Thoracic aorta (tissue), 2 donors: ENCODE results near the gene TMEM269. TPM values are rescaled to one million over a fixed set of nuclear protein-coding genes. Genes with fewer than 3 reads are reported as not detected.

Experiments
- ATAC-seq: fragments of 150-250 bp; one replicate; pipeline ENCODE4 v1.8.0; 2017; ENCODE audit warnings: low read depth; ENCODE audit not compliant: insufficient number of reproducible peaks, low FRiP score
- DNase-seq: peaks from one replicate; pipeline ENCODE4 v3.0.0-alpha.2; 2020; ENCODE audit warnings: low spot score
- H3K27ac ChIP-seq, 2 donors: fragments of 200-600 bp; sonication (generic); 1 replicate in 1 of 2; 2 replicates in 1 of 2; pipeline ENCODE4 v1.5.1; 2016; ENCODE audit warnings: mild to moderate bottlenecking in 2 of 2, moderate library complexity in 2 of 2
- H3K27me3 ChIP-seq: fragments of 200-600 bp; sonication (generic); replicated peaks from 2 replicates; pipeline ENCODE4 v1.6.0; 2016; ENCODE audit warnings: mild to moderate bottlenecking; ENCODE audit not compliant: insufficient read depth
- H3K36me3 ChIP-seq: fragments of 200-600 bp; sonication (generic); one replicate; pipeline ENCODE4 v1.5.1; 2016
- H3K4me1 ChIP-seq, 2 donors: fragments of 200-600 bp; sonication (generic); 1 replicate in 1 of 2; 2 replicates in 1 of 2; pipeline versions ENCODE4 v1.5.1 to v1.6.0; 2016; ENCODE audit warnings: low read depth in 2 of 2, mild to moderate bottlenecking in 1 of 2; ENCODE audit not compliant: control insufficient read depth in 1 of 2
- H3K4me3 ChIP-seq: fragments of 200-600 bp; sonication (generic); 2 replicates; pipeline ENCODE4 v1.5.1; 2016; ENCODE audit warnings: mild to moderate bottlenecking
- H3K9me3 ChIP-seq: fragments of 200-600 bp; sonication (generic); 2 replicates; pipeline ENCODE4 v1.5.1; 2016
- CTCF ChIP-seq: fragments of 200-600 bp; sonication (generic); IDR thresholded peaks from one replicate; pipeline ENCODE4 v1.5.1; 2019; ENCODE audit warnings: antibody characterized with exemption
- total RNA-seq, 2 donors: library from RNA; depleted of rRNA; stranded (reverse); fragments of >200 nt; gene quantifications; one replicate each; pipeline versions ENCODE4 v1.1.0 to v1.2.3, GENCODE V29; 2016

TMEM269 gene
- total RNA-seq, 2 donors from 2014 or later = 0.27 to 0.35 TPM

DNA sequence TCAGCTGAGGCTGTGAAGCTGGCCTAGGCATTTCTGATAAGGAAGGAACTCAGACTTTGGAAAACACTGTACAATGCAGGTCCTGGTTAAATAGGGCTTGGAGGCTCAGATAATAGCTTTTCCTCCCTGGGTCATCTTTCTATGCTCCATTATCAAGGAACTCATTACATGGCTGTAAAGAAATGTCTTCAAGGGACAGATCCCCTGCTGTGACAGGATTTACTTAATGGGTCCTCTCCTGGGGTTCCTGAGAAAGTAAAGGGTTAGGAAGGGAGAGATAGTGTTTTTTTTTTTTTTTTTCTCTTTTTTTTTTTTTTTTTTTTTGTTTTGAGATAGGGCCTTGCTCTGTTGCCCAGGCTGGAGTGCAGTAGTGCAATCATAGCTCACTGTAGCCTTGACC is 46.5 kb downstream of the TMEM269 start:
- H3K27ac ChIP-seq = no peak overlapping the region
- DNase-seq (no peak), ATAC-seq (no peak)
- no peak for TF ChIP-seq CTCF
- no peaks in the 10 kb centered on the region for H3K9me3 ChIP-seq
- H3K4me1 ChIP-seq = no peaks in the 10 kb centered on the region
- H3K36me3 ChIP-seq = no peaks in the 10 kb centered on the region
- no peak overlapping the region for H3K4me3 ChIP-seq
- H3K27me3 ChIP-seq = no peaks in the 10 kb centered on the region

DNA sequence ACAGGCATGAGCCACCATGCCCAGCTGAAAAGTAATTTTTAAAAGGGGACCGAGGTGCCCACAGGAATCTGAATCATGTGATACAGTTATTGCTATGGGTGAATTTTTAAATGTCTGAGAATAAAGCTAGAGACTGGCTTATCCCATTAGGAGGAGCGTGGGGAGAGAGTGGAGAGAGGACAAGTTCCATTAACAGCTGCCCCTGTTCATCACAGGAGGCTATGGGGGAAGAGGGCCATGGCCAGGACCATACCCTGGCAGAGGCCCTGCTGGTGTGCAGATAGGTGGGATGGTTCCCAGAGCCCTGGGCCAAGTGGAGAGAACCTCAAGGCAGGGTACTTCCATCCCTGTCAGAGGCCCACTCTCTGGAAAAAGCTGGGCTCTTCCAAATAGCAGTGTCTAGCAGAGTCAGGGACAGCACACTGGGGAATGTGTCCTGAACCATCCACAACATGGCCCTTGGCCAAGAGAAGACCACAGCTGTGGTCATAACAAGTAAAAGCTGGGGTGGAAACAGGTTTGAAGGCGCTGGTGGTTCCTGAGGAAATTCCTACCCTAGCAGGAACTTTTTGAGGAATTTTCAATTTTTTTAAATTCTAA is 48.0 kb downstream of the TMEM269 start:
- no peak for DNase-seq
- Histone ChIP-seq H3K27me3 (no peaks in the 10 kb centered on the region), H3K4me3 (no peak overlapping the region), H3K9me3 (no peaks in the 10 kb centered on the region), H3K36me3 (no peaks in the 10 kb centered on the region), H3K27ac (no peak overlapping the region), H3K4me1 (no peaks in the 10 kb centered on the region)
- ATAC-seq = no peak
- TF ChIP-seq CTCF = no peak

- ATAC-seq (no peak), DNase-seq (no peak)
- Histone ChIP-seq H3K27ac (no peak overlapping the region), H3K27me3 (no peaks in the 10 kb centered on the region), H3K9me3 (no peaks in the 10 kb centered on the region), H3K4me3 (no peak overlapping the region), H3K36me3 (no peaks in the 10 kb centered on the region), H3K4me1 (no peaks in the 10 kb centered on the region)
- TF ChIP-seq CTCF = no peak
These were observed 49.2 kb downstream of the TMEM269 start for GRCh38 chr1:42833981-42834380.

DNA sequence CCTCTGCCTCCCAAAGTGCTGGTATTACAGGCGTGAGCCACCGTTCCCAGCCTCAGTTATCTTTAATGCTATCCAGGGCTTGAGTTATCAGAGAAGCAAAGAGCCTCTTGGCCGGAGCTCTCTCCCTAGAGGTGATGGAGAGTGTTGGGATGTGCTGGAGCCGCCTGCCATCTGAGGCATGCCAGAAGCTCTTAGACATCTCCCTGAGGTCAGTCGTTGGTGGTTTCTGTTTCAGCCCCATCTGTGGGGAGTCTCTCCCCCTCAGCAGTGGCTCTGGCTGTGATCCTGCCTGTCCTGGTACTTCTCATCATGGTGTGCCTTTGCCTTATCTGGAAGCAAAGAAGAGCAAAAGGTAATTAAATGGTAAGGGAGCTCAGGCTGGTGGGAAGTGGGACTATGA is 50.0 kb downstream of the TMEM269 start:
- Histone ChIP-seq H3K27ac (no peak overlapping the region), H3K4me1 (no peaks in the 10 kb centered on the region), H3K9me3 (no peaks in the 10 kb centered on the region), H3K27me3 (no peaks in the 10 kb centered on the region), H3K36me3 (no peaks in the 10 kb centered on the region), H3K4me3 (no peak overlapping the region)
- no peak for TF ChIP-seq CTCF
- ATAC-seq = no peak
- no peak for DNase-seq

GRCh38 chr1:42835422-42835821 is 50.6 kb downstream of the TMEM269 start:
- no peak for TF ChIP-seq CTCF
- no peak overlapping the region for H3K4me3 ChIP-seq
- H3K36me3 ChIP-seq = no peaks in the 10 kb centered on the region
- H3K9me3 ChIP-seq = no peaks in the 10 kb centered on the region
- ATAC-seq (no peak), DNase-seq (no peak)
- no peaks in the 10 kb centered on the region for H3K4me1 ChIP-seq
- H3K27ac ChIP-seq = no peak overlapping the region
- H3K27me3 ChIP-seq = no peaks in the 10 kb centered on the region
